ENCODE measurements around the gene MYO3A.

MYO3A gene

DNA sequence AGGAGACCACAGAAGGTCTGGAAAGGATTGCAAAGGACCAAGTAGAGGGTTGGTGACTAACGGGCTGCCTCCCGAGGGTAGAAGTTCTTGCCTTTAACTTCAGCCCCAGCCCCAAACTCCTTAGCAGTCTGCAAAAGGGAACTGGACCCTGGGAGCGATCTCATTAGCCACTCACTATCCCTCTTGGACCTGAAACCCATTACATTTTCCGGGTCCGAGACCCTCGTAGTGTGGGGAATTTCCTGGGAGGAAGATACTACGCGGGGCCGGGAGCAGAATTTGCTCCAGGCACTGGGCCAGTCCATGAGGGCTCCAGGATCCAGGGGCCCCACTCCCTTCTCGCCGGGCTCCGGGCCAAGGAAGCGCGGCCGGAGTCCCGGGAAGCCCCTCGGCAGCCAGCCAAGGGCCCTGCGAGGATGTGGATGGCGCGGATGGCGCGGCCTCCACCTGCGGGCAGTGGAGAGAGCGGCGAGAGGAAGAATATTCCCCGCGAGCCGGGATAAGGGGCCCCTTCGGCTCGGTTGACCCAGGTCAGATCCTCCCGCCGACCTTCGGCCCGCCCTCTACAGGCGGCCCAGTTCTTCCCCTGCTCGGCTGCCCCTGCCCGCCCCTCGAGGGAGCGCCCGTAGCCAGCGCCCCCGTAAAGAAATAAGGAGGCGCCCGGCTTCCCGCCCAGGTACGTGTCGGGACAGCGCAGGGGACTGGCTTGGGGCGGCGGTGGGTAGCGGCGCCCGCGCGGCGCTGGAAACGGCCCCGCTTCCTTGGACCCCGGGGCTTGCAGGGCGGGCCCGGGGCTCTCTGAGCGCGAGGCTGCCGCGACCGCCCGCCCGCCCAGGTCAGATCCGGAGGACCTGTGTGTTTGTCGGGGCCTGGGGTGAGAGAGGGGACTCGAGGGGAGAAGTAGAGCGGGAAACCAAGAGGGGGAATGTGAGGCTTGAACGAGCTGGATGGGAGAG, at the start of gene MYO3A:
TSS of gene MYO3A (plus strand) at position 577 of the 956 bp plus-strand sequence. CDS start 17,882 bp downstream, outside the sequence.
- DNase-seq (ENCODE audit: low read depth in 2 of 2), result no peak

GRCh38 chr10:25888627-25889026, 45.4 kb upstream of the MYO3A start:
- DNase-seq (ENCODE audit: low read depth in 2 of 2), result no peak

- no peak for DNase-seq (ENCODE audit: low read depth in 2 of 2)
These were observed 43.0 kb upstream of the MYO3A start for GRCh38 chr10:25890995-25891394.

DNA sequence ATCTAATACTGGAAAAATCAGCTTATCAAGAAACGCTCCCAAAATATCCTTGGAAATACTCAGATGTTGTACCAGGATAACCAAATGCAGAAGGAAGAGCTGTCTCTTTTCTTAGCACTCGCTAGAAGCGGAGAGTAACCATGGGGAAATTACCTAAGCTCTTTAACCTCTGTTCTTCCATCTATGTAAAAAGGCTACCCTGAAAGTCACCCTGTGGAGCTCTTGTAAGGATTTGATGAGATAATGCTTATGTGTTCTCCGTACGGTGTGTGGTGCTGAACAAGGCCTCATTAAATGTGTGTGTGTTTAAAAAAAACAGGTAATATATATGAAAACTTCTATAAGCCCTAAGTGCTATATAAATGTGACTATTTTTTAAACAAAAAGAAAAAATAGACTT, 38.2 kb upstream of the MYO3A start:
- DNase-seq (ENCODE audit: low read depth in 2 of 2), result no peak

GRCh38 chr10:25896421-25896820, 37.6 kb upstream of the MYO3A start:
- DNase-seq (ENCODE audit: low read depth in 2 of 2), result no peak

DNA sequence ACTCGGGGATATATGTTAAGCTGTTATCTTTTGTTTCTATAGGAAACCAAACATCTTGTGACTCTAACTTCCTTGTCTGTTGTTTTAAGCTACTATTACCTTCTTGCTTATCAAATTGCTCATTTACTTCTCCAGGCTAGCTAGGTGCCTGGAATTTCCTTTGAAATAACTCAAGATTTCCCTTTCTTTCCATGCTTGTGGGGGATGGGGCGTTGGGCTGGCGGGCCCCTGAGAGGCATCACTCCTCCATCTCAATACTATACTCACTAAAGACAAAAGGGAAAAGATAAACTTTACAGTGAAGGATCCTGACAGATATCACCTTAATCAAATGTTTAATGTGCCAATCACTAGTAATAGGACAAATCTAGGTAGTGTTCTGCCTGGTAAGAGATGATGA, 34.7 kb upstream of the MYO3A start:
- no peak for DNase-seq (ENCODE audit: low read depth in 2 of 2)

DNA sequence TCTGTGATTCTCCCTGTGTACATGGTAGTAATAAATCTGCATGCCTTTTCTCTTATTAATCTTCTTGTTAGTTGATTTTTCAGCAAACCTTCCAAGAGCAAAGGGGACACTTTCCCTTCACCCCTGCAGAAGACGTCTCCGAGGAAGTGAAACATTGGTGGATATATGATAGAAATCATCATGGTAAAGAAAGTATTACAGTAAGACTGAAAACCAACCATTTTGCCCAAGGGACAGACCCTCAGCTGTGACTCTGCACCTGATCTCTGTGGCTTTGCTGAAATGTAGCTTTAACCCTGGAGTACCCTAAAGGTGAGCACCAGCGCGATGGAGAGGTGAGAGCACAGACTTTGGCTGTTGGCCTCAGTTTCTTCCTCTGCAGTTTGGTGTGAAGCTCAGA, 32.8 kb upstream of the MYO3A start:
- DNase-seq (ENCODE audit: low read depth in 2 of 2), result no peak

DNA sequence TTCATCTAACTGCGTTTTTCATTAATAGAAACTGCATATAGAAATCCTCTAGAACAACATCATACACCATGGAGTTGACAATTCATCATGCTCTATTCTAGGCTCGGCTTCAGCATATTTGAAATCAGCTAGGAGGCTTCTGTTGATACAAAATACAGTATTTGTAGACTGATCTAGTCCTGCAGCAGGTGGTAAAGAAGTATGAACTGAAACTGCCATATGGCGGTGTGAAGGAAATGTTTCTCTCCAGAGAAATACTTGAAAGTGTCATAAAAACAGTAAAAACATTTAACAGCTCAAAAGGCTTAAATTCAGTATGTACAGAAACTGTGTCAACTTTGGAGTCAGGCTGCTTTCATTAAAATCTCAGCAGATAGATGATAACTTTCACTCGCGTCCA, 32.0 kb upstream of the MYO3A start:
- no peak for DNase-seq (ENCODE audit: low read depth in 2 of 2)

DNA sequence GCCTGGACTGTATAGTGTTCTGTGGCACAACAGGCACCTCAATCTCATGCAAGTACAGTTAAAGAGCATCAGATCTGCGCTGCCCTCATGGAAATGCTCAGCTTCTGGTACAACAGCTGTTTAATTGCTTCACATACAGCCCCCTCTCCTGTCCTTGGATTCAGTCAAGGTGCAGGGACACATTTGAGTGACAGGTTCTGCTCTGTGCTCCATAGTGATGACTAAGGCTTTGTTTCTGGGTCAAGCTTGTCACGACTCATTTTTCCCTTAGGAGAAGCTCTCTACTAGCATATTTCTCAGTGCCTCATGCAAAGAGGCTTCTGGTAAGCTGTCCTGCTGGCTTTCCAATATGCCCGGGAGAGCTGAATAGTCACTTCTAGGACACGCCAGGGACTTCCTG, 26.8 kb upstream of the MYO3A start:
- DNase-seq (ENCODE audit: low read depth in 2 of 2), result no peak

DNA sequence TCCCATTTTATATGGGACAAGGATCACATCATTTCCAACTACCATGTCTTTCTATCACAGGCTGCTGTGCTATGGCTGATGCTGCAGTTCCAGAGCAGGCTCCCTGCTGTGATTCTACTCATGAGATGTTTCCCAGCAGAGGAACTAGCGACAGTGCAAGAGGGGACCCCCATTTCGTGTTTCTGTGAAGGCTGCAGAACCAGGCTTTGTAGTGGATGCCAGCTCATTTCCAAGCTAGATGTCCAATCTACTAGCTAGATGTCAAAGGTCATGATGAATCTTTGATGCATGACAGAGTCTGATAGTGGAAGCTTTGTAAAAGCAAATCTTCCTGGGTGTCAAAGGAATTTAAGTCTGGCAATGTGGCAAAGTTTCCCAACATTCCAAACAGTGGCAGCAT, 21.2 kb upstream of the MYO3A start:
- no peak for DNase-seq (ENCODE audit: low read depth in 2 of 2)

DNA sequence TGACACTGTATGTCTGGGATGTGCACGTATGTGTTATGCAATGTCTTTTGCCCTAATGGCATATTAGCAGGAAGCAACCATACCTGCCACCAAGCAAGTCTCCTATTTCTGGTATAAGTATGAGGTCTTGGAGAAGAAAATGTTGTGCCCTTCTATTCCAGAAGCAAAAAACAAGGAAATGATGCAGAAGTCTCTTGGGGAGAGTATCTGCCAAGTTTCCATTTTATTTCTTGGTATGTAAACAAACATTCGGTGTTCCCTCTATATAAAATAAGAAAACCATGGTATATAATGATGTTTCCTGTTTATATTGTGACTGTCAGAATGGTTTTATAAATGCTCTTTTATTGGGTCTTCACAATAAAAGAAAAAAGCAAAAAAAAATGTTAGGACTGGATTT, 19.3 kb upstream of the MYO3A start:
- no peak for DNase-seq (ENCODE audit: low read depth in 2 of 2)

GRCh38 chr10:25934621-25935139, 651 bp downstream of the MYO3A start:
- DNase-seq (ENCODE audit: low read depth in 2 of 2), result no peak

DNA sequence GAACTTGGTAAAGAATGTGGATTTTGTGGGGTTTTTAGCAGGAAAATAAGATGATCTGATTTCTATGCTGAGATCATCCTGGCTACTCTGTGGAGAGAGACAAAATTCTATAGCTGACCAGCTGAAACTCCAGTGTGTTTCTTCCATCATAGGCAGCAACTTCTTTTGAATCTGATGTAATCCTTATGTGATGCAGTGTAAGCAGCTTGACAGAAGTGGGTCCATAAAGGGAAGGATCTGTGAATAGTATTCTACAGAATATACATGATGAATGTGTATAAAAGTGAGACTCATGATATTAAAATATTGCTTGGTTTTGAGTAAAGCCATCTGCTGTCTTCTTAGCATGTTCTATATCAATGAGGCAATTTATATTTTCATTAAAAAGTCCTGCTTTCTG, 4.4 kb downstream of the MYO3A start:
- no peak for DNase-seq (ENCODE audit: low read depth in 2 of 2)

- DNase-seq (ENCODE audit: low read depth in 2 of 2), result no peak
These were observed 10.7 kb downstream of the MYO3A start for GRCh38 chr10:25944771-25945170.

DNA sequence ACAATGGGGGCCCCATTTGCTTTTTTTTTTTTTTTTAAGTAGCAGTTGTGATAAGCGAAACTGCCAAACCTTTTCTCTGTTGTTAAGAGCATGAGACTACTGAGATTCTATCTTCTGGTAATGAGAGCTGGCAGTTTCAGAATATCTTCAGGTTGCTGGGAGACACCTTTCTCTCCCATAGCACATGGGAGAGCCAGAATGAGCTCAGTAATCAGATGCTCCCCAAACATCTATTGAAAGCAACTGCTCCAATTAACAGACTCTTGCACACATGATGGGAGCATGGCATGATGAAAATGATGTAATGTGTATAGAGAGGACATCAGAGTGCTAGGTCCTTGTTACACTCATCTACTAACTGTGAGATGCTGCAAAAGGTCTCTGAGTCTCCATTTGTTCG, 18.8 kb downstream of the MYO3A start:
- DNase-seq (ENCODE audit: low read depth in 2 of 2), result no peak

GRCh38 chr10:25954851-25955250, 20.8 kb downstream of the MYO3A start:
- no peak for DNase-seq (ENCODE audit: low read depth in 2 of 2)

DNA sequence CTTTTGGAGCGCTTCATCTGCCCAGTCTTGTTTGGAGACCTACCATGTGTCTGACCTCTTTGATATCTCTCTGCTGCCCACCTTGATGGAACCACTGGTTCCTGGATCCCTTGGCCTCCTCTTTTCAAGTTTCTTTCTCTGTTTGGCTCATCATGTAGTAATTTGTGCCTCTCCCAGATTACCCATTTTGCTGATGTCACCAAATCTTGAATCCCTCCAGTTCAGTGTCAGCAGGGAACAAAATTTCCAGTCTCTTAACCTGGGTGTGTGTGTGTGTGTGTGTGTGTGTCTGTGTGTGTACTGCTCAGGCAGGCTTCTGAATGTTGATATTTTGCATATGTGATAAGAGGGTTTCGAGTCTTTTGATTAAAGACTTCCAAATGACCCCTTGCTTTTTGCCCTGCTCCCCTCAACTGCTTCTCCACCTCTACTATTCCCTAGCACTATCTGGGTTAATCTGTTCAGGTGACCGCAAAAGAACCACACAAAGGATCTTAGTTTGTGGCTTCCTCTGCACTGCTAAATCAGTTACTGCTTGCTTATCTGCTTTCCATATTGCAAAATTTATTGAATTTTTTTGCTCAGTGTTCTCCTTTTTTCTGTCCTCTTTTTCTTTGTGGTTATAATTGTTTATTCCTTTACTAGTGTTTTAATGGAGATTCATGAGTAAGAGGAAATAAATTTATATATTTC, 25.7 kb downstream of the MYO3A start:
- no peak for DNase-seq (ENCODE audit: low read depth in 2 of 2)

GRCh38 chr10:25965584-25965983, 31.6 kb downstream of the MYO3A start:
- DNase-seq (ENCODE audit: low read depth in 2 of 2), result no peak

DNA sequence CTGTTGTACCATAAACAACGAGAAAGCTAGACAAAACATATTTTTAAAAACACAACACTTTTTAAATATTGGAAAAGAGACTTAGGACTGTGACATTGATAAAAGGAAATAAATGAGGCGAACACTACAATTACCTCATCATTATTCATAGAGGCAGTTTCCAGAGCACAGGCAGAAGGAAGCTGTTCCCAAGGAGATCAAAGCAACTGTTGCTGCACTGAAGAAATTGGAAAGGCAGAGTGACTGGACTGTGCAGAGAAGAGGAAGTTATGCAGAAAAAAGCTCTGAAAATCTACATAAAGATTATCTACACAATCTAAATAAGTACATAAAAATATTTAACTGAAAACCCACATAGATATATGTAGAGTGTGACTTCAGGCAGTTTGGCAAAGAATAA, 32.8 kb downstream of the MYO3A start:
- no peak for DNase-seq (ENCODE audit: low read depth in 2 of 2)

- DNase-seq (ENCODE audit: low read depth in 2 of 2), result no peak
These were observed 38.6 kb downstream of the MYO3A start for GRCh38 chr10:25972631-25973030.

DNA sequence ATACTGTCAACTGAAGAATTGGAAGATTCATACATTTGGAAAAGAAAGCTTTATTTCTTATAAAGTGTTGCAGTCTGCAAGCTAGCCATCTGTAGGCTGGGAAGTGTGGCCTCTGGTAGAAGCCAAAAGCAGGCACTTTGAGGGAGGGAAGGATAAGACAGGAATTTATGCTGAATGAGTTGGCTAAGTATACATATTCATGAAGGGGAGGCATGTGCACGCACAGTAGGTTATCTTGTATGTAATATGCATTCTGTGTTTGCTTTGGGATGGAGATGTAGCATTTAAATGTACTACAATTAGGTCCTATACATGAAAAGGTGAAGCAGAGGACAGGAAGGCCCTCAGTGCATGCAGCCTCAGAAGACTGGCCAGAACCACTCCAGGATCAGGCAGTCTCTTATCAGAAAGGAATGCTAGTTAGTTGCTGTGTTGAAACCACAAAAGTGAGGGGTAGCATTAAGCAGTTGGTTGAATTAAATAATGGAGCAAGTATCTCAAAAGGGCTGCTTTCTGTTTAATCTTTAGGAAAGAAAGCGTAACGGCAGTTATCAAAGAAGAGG, 40.9 kb downstream of the MYO3A start:
- no peak for DNase-seq (ENCODE audit: low read depth in 2 of 2)

- DNase-seq (ENCODE audit: low read depth in 2 of 2), result no peak
These were observed 44.7 kb downstream of the MYO3A start for GRCh38 chr10:25978771-25979170.

DNA sequence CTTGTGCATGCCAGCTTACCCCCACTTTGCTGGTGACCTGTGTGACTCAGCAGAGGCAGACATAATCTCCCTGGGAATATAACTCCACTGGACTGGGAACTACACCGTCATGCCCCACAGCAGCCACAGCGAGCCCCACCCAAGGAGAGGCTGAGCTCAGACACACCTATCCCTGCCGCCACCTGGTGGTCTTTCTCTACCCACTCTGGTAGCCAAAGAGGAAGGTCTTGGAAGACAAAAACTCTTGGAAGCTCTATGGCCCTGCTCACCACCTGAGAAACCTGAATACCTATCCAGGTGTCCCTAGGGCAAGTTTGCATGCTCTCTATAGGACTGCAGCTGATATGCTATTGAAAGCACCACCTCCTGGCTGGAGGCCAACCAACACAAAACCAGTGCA, 48.1 kb downstream of the MYO3A start:
- no peak for DNase-seq (ENCODE audit: low read depth in 2 of 2)
